K562 (cell line): ENCODE measurements around the gene SREBF1. TPM values are rescaled to one million over a fixed set of nuclear protein-coding genes. Genes with fewer than 3 reads are reported as not detected.
A peak's percentile ranks its signal among the peaks of the same experiment; 100 is the strongest.

Experiments
- ETV6 ChIP-seq, 3 experiments: fragments of 150-350 bp in 1 of 3; sonication (generic) in 1 of 3; formaldehyde crosslinking in 1 of 3; IDR thresholded peaks; 2 replicates each; pipeline versions ENCODE4 v1.6.1 to v1.8.0; 2014 to 2022; ENCODE audit warnings: borderline replicate concordance in 2 of 3, low read depth in 2 of 3, antibody characterized with exemption in 1 of 3, low read length in 1 of 3, mild to moderate bottlenecking in 1 of 3, missing genetic modification reagents in 1 of 3
- HMGN3 ChIP-seq: IDR thresholded peaks from 2 replicates; pipeline ENCODE4 v1.6.1; 2011; ENCODE audit warnings: borderline replicate concordance, low read depth, mild to moderate bottlenecking, mixed read lengths, low read length; ENCODE audit not compliant: insufficient read length; ENCODE audit errors: extremely low read depth
- KDM1A ChIP-seq, 2 experiments: fragments of 450-650 bp; IDR thresholded peaks; 2 replicates each; pipeline ENCODE4 v1.6.1; 2016; ENCODE audit warnings: mild to moderate bottlenecking in 2 of 2
- LCOR ChIP-seq: sonication (generic); formaldehyde crosslinking; IDR thresholded peaks from 2 replicates; pipeline ENCODE4 v1.8.0; 2022; ENCODE audit warnings: mild to moderate bottlenecking, missing genetic modification reagents
- MTA3 ChIP-seq: fragments of 450-650 bp; formaldehyde crosslinking; IDR thresholded peaks from 2 replicates; pipeline ENCODE4 v1.6.1; 2017; ENCODE audit warnings: mild to moderate bottlenecking, borderline replicate concordance
- NEUROD1 ChIP-seq: fragments of 150-350 bp; IDR thresholded peaks from 2 replicates; pipeline ENCODE4 v1.6.1; 2014; ENCODE audit warnings: borderline replicate concordance, low read length, low read depth; ENCODE audit not compliant: partially characterized antibody
- NFE2 ChIP-seq: IDR thresholded peaks from 2 replicates; pipeline ENCODE4 v1.6.1; 2014; ENCODE audit warnings: antibody characterized with exemption, low read depth
- PML ChIP-seq: IDR thresholded peaks from 2 replicates; pipeline ENCODE4 v1.6.1; 2012; ENCODE audit warnings: low read length, inconsistent platforms
- ZNF75A ChIP-seq: fragments of 450-650 bp; formaldehyde crosslinking; IDR thresholded peaks from 2 replicates; pipeline ENCODE4 v1.4.0; 2020; ENCODE audit warnings: mild to moderate bottlenecking
- polyA plus RNA-seq, 8 experiments: library from polyadenylated mRNA; depleted of rRNA in 4 of 8; stranded (reverse) in 5 of 8; unstranded in 3 of 8; fragments of >200 nt; fragmentation: Nextera tagmentation in 2 of 8; fragmentation: Illumina TruSeq in 1 of 8; extraction: Ambion mirVana in 2 of 8; extraction: Trizol in 1 of 8; gene quantifications; 2 replicates each; pipeline versions ENCODE4 v1.2.1 to v1.2.3, GENCODE V29; 2011 to 2014; ENCODE audit warnings: inconsistent platforms in 1 of 8, missing spikeins in 1 of 8
- total RNA-seq, 7 experiments: library from RNA; depleted of rRNA in 6 of 7; stranded (reverse); fragments of >200 nt in 6 of 7; fragmentation: Illumina TruSeq in 2 of 7; extraction: Trizol in 2 of 7; gene quantifications; 2 replicates each; pipeline versions ENCODE4 v1.2.1 to v1.2.3, GENCODE V29; 2011 to 2021; ENCODE audit warnings: low replicate concordance in 1 of 7
- TF ChIP-seq, protein P1 (sequence below): sonication (generic); formaldehyde crosslinking; IDR thresholded peaks from 2 replicates; pipeline ENCODE4 v1.8.0; 2023; ENCODE audit warnings: mild to moderate bottlenecking, missing genetic modification reagents
- TF ChIP-seq, protein P2 (sequence below): fragments of 200-600 bp; sonication (generic); IDR thresholded peaks from one replicate; pipeline ENCODE4 v1.6.1; 2012; ENCODE audit warnings: mild to moderate bottlenecking, low read depth, low read length, inconsistent platforms
- TF ChIP-seq, protein P3 (sequence below), 2 experiments: fragments of 450-650 bp in 1 of 2; sonication (generic) in 1 of 2; formaldehyde crosslinking in 1 of 2; IDR thresholded peaks in 1 of 2; conservative IDR thresholded peaks in 1 of 2; 2 replicates each; pipeline versions ENCODE4 v1.6.1 to v1.8.1; 2016 to 2023; ENCODE audit warnings: mild to moderate bottlenecking in 2 of 2, moderate library complexity in 2 of 2, inconsistent platforms in 1 of 2, missing genetic modification reagents in 1 of 2

SREBF1 gene
- total and polyA plus RNA-seq, 9 of the 15 experiments (the other 6 are each of a cell fraction or from before 2014, with no cell fraction given), result 1.6 to 169 (median 69.4) TPM

DNA sequence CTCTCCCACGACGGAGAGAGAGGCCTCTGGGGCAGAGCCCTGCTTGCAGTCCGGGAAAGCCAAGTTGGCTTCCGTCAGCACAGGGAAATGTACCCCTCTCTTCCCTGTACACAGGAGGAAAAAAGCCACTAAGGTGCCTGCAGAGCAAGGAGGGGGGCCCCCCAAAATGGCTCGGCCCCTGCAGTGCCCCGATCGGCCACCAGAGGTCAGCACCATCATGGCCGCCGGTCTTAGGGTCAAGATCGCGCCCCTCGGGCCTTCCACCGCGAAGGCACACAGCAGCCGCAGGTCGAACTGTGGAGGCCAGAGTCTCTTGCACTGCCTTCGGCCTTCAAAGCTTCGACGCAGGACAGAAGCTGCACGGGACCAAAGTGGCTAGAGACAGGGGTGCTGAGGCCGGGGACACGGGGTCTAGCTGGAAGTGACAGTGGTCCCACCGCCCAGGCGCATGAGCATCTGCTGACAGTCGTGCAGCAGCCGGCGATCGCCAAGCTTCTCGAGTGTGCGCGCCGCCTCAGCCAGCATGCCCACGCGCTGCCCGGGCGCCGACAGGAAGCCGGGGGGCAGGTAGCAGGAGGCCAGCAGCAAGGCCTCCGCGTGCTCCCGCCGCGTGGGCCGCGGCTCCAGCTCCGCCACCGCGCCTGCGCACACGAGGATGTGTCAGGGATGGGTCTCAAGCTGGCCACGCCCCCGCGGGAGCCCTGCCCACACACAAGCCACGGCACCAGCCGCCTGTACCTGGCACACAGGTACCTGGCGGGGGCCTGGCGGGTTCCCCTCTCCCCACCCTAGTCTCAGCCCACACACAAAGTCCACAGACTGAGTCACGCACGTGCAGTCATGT lies 24.4 kb downstream of the SREBF1 start (continued):
- TF ChIP-seq, protein P1, sequence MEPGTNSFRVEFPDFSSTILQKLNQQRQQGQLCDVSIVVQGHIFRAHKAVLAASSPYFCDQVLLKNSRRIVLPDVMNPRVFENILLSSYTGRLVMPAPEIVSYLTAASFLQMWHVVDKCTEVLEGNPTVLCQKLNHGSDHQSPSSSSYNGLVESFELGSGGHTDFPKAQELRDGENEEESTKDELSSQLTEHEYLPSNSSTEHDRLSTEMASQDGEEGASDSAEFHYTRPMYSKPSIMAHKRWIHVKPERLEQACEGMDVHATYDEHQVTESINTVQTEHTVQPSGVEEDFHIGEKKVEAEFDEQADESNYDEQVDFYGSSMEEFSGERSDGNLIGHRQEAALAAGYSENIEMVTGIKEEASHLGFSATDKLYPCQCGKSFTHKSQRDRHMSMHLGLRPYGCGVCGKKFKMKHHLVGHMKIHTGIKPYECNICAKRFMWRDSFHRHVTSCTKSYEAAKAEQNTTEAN (CRISPR knock-in tag), result no peak
- TF ChIP-seq, protein P2, sequence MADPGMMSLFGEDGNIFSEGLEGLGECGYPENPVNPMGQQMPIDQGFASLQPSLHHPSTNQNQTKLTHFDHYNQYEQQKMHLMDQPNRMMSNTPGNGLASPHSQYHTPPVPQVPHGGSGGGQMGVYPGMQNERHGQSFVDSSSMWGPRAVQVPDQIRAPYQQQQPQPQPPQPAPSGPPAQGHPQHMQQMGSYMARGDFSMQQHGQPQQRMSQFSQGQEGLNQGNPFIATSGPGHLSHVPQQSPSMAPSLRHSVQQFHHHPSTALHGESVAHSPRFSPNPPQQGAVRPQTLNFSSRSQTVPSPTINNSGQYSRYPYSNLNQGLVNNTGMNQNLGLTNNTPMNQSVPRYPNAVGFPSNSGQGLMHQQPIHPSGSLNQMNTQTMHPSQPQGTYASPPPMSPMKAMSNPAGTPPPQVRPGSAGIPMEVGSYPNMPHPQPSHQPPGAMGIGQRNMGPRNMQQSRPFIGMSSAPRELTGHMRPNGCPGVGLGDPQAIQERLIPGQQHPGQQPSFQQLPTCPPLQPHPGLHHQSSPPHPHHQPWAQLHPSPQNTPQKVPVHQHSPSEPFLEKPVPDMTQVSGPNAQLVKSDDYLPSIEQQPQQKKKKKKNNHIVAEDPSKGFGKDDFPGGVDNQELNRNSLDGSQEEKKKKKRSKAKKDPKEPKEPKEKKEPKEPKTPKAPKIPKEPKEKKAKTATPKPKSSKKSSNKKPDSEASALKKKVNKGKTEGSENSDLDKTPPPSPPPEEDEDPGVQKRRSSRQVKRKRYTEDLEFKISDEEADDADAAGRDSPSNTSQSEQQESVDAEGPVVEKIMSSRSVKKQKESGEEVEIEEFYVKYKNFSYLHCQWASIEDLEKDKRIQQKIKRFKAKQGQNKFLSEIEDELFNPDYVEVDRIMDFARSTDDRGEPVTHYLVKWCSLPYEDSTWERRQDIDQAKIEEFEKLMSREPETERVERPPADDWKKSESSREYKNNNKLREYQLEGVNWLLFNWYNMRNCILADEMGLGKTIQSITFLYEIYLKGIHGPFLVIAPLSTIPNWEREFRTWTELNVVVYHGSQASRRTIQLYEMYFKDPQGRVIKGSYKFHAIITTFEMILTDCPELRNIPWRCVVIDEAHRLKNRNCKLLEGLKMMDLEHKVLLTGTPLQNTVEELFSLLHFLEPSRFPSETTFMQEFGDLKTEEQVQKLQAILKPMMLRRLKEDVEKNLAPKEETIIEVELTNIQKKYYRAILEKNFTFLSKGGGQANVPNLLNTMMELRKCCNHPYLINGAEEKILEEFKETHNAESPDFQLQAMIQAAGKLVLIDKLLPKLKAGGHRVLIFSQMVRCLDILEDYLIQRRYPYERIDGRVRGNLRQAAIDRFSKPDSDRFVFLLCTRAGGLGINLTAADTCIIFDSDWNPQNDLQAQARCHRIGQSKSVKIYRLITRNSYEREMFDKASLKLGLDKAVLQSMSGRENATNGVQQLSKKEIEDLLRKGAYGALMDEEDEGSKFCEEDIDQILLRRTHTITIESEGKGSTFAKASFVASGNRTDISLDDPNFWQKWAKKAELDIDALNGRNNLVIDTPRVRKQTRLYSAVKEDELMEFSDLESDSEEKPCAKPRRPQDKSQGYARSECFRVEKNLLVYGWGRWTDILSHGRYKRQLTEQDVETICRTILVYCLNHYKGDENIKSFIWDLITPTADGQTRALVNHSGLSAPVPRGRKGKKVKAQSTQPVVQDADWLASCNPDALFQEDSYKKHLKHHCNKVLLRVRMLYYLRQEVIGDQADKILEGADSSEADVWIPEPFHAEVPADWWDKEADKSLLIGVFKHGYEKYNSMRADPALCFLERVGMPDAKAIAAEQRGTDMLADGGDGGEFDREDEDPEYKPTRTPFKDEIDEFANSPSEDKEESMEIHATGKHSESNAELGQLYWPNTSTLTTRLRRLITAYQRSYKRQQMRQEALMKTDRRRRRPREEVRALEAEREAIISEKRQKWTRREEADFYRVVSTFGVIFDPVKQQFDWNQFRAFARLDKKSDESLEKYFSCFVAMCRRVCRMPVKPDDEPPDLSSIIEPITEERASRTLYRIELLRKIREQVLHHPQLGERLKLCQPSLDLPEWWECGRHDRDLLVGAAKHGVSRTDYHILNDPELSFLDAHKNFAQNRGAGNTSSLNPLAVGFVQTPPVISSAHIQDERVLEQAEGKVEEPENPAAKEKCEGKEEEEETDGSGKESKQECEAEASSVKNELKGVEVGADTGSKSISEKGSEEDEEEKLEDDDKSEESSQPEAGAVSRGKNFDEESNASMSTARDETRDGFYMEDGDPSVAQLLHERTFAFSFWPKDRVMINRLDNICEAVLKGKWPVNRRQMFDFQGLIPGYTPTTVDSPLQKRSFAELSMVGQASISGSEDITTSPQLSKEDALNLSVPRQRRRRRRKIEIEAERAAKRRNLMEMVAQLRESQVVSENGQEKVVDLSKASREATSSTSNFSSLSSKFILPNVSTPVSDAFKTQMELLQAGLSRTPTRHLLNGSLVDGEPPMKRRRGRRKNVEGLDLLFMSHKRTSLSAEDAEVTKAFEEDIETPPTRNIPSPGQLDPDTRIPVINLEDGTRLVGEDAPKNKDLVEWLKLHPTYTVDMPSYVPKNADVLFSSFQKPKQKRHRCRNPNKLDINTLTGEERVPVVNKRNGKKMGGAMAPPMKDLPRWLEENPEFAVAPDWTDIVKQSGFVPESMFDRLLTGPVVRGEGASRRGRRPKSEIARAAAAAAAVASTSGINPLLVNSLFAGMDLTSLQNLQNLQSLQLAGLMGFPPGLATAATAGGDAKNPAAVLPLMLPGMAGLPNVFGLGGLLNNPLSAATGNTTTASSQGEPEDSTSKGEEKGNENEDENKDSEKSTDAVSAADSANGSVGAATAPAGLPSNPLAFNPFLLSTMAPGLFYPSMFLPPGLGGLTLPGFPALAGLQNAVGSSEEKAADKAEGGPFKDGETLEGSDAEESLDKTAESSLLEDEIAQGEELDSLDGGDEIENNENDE, result no peak
- TF ChIP-seq KDM1A (IDR thresholded peaks at IDR 0.05), result no peak
- TF ChIP-seq LCOR, result peak; percentile 66; the same call in 1 of the 2 replicates
- TF ChIP-seq, protein P3, sequence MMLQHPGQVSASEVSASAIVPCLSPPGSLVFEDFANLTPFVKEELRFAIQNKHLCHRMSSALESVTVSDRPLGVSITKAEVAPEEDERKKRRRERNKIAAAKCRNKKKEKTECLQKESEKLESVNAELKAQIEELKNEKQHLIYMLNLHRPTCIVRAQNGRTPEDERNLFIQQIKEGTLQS (IDR thresholded peaks at IDR 0.05), result peak; percentile 27; the same call in 1 of the 2 replicates
- TF ChIP-seq, protein P3 (CRISPR knock-in tag; conservative IDR thresholded peaks at IDR 0.05), result no peak
- no peak for TF ChIP-seq ZNF75A (CRISPR knock-in tag)
- peak; percentile 21 for TF ChIP-seq HMGN3
- TF ChIP-seq NEUROD1, result no peak
- TF ChIP-seq MTA3, result no peak
- TF ChIP-seq NFE2, result no peak
- TF ChIP-seq ETV6 (IDR thresholded peaks at IDR 0.05; ENCODE audit: borderline replicate concordance in 1 of 2, low read depth in 2 of 2, low read length in 1 of 2), result no peak
- no peak for TF ChIP-seq ETV6 (CRISPR knock-in tag; IDR thresholded peaks at IDR 0.05; ENCODE audit: borderline replicate concordance)
- no peak for TF ChIP-seq PML
